Hepatocyte (in vitro differentiated cells): ENCODE results near the gene PRR14L. TPM values are rescaled to one million over a fixed set of nuclear protein-coding genes. Genes with fewer than 3 reads are reported as not detected.

Experiments
- DNase-seq: peaks from one replicate; pipeline ENCODE4 v3.0.0-alpha.2; 2016; ENCODE audit warnings: low spot score
- H2AFZ ChIP-seq: fragments of 200-600 bp; sonication (generic); 2 replicates; pipeline ENCODE4 v1.6.0; 2016; ENCODE audit warnings: antibody characterized with exemption, mild to moderate bottlenecking
- H3K27ac ChIP-seq: fragments of 200-600 bp; sonication (generic); 2 replicates; pipeline ENCODE4 v1.5.1; 2016; ENCODE audit warnings: mild to moderate bottlenecking
- H3K27me3 ChIP-seq: fragments of 200-600 bp; sonication (generic); 2 replicates; pipeline ENCODE4 v1.6.1; 2016
- H3K36me3 ChIP-seq: fragments of 200-600 bp; sonication (generic); replicated peaks from 2 replicates; pipeline ENCODE4 v1.5.1; 2016; ENCODE audit warnings: low read depth; ENCODE audit not compliant: insufficient read depth
- H3K4me1 ChIP-seq: fragments of 200-600 bp; sonication (generic); 2 replicates; pipeline ENCODE4 v1.5.1; 2016; ENCODE audit warnings: mild to moderate bottlenecking, moderate library complexity; ENCODE audit not compliant: insufficient read depth
- H3K4me2 ChIP-seq: fragments of 200-600 bp; sonication (generic); 2 replicates; pipeline ENCODE4 v1.6.0; 2016
- H3K4me3 ChIP-seq: fragments of 200-600 bp; sonication (generic); 2 replicates; pipeline ENCODE4 v1.5.1; 2016; ENCODE audit warnings: mild to moderate bottlenecking
- H3K79me2 ChIP-seq: fragments of 200-600 bp; sonication (generic); 2 replicates; pipeline ENCODE4 v1.6.0; 2017; ENCODE audit warnings: mild to moderate bottlenecking
- H3K9me2 ChIP-seq: fragments of 200-600 bp; sonication (generic); replicated peaks from 2 replicates; pipeline ENCODE4 v1.6.0; 2017; ENCODE audit warnings: mild to moderate bottlenecking; ENCODE audit not compliant: insufficient read depth
- H3K9me3 ChIP-seq: fragments of 200-600 bp; sonication (generic); 2 replicates; pipeline ENCODE4 v1.5.1; 2016; ENCODE audit warnings: low read depth, mild to moderate bottlenecking
- H4K20me1 ChIP-seq: fragments of 200-600 bp; sonication (generic); 2 replicates; pipeline ENCODE4 v1.6.0; 2016; ENCODE audit warnings: mild to moderate bottlenecking; ENCODE audit not compliant: insufficient read depth, poor library complexity, severe bottlenecking
- EZH2 ChIP-seq: fragments of 200-600 bp; sonication (generic); IDR thresholded peaks from 2 replicates; pipeline ENCODE4 v1.6.1; 2016; ENCODE audit warnings: antibody characterized with exemption, mild to moderate bottlenecking, borderline replicate concordance
- EZH2phosphoT487 ChIP-seq: fragments of 200-600 bp; sonication (generic); IDR thresholded peaks from one replicate; pipeline ENCODE4 v1.6.1; 2018; ENCODE audit warnings: antibody characterized with exemption, mild to moderate bottlenecking, low read depth, moderate library complexity; ENCODE audit not compliant: unreplicated experiment, severe bottlenecking
- WGBS: methylation state at CpG from one replicate; pipeline ENCODE4 v1.1.6; 2016; ENCODE audit warnings: low lambda C conversion rate; ENCODE audit errors: missing lambda C conversion rate; 5-methylcytosine and 5-hydroxymethylcytosine counted together
- polyA plus RNA-seq: library from polyadenylated mRNA; unstranded; fragments of >200 nt; fragmentation: Nextera tagmentation; extraction: Ambion mirVana; gene quantifications from 2 replicates; pipeline ENCODE4 v1.2.1, GENCODE V29; 2016
- total RNA-seq: library from RNA; depleted of rRNA; stranded (reverse); fragments of >200 nt; gene quantifications from 2 replicates; pipeline ENCODE4 v1.2.3, GENCODE V29; 2014
- TF ChIP-seq, protein P1 (sequence below): fragments of 200-600 bp; sonication (generic); IDR thresholded peaks from 2 replicates; pipeline ENCODE4 v1.5.1; 2016; ENCODE audit warnings: antibody characterized with exemption, mild to moderate bottlenecking; ENCODE audit not compliant: poor library complexity

Gene PRR14L
- total and polyA plus RNA-seq, 2 experiments from 2014 or later = 13.2 to 30.4 TPM

DNA sequence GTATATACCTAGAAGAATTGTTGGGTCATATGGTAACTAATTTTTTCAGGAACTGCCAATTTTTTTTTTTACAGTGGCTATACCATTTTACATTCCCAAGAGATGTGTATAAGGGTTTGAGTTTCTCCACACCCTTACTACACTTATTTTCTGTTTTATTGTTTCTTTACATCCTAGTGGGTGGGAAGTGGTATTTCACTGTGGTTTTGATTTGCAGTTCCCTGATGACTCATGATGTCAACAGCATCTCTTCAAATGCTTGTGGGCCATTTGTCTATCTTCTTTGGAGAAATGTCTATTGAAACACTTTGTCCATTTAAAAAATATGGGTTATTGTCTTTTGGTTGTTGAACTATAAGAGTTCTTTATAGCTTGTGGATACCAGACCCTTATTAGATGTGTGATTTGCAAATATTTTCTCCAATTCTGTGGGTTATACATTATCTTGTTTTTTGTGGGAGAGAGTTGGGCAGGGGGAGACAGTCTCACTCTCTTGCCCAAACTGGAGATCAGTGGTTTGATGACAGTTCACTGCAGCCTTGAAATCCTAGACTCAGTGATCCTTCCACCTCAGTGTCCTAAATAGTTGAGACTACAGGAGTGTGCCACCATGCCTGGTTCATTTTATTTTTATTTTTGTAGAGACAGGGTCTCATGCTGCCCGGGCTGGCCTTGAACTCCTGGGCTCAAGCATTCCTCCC lies 57.6 kb downstream of the PRR14L start:
- no peak for DNase-seq
- Histone ChIP-seq H2AFZ (no peak overlapping the region), H3K27me3 (no peaks in the 10 kb centered on the region), H3K4me2 (no peak overlapping the region), H3K27ac (no peak overlapping the region), H4K20me1 (no peaks in the 10 kb centered on the region), H3K36me3 (peaks cover 4% of the 10 kb centered on the region), H3K9me2 (no peaks in the 10 kb centered on the region), H3K4me3 (no peak overlapping the region), H3K4me1 (no peaks in the 10 kb centered on the region), H3K9me3 (no peaks in the 10 kb centered on the region), H3K79me2 (no peaks in the 10 kb centered on the region)
- WGBS = 92% methylated on average over 1 of the region's 1 CpG
- TF ChIP-seq EZH2phosphoT487 = no peak
- TF ChIP-seq, protein P1, sequence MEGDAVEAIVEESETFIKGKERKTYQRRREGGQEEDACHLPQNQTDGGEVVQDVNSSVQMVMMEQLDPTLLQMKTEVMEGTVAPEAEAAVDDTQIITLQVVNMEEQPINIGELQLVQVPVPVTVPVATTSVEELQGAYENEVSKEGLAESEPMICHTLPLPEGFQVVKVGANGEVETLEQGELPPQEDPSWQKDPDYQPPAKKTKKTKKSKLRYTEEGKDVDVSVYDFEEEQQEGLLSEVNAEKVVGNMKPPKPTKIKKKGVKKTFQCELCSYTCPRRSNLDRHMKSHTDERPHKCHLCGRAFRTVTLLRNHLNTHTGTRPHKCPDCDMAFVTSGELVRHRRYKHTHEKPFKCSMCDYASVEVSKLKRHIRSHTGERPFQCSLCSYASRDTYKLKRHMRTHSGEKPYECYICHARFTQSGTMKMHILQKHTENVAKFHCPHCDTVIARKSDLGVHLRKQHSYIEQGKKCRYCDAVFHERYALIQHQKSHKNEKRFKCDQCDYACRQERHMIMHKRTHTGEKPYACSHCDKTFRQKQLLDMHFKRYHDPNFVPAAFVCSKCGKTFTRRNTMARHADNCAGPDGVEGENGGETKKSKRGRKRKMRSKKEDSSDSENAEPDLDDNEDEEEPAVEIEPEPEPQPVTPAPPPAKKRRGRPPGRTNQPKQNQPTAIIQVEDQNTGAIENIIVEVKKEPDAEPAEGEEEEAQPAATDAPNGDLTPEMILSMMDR = no peak
- TF ChIP-seq EZH2 = no peak

DNA sequence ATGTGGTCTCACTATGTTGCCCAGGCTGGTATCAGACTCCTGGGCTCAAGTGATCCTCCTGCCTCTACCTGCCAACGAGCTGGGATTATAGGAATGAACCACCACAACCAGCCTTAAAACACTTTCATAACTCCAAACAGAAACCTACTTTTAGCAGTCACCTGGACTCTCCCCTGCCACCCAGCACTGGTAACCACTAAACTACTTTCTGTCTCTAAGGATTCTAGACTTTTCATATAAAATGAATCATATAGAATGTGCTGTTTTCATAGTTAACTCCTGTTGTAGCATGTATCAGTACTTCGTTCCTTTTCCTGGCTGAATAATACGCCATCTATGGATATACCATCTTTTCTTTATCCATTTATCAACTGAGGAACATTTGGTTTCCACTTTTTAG lies 58.5 kb downstream of the PRR14L start:
- no peak for DNase-seq
- Histone ChIP-seq H4K20me1 (no peaks in the 10 kb centered on the region), H3K9me3 (no peaks in the 10 kb centered on the region), H3K4me1 (no peaks in the 10 kb centered on the region), H3K79me2 (no peaks in the 10 kb centered on the region), H3K27ac (no peak overlapping the region), H3K4me3 (no peak overlapping the region), H2AFZ (no peak overlapping the region), H3K27me3 (no peaks in the 10 kb centered on the region), H3K4me2 (no peak overlapping the region), H3K36me3 (peaks cover 4% of the 10 kb centered on the region), H3K9me2 (no peaks in the 10 kb centered on the region)
- TF ChIP-seq, protein P1 = no peak
- no peak for TF ChIP-seq EZH2
- TF ChIP-seq EZH2phosphoT487 = no peak
- 91% methylated on average over 3 of the region's 3 CpGs for WGBS

DNA sequence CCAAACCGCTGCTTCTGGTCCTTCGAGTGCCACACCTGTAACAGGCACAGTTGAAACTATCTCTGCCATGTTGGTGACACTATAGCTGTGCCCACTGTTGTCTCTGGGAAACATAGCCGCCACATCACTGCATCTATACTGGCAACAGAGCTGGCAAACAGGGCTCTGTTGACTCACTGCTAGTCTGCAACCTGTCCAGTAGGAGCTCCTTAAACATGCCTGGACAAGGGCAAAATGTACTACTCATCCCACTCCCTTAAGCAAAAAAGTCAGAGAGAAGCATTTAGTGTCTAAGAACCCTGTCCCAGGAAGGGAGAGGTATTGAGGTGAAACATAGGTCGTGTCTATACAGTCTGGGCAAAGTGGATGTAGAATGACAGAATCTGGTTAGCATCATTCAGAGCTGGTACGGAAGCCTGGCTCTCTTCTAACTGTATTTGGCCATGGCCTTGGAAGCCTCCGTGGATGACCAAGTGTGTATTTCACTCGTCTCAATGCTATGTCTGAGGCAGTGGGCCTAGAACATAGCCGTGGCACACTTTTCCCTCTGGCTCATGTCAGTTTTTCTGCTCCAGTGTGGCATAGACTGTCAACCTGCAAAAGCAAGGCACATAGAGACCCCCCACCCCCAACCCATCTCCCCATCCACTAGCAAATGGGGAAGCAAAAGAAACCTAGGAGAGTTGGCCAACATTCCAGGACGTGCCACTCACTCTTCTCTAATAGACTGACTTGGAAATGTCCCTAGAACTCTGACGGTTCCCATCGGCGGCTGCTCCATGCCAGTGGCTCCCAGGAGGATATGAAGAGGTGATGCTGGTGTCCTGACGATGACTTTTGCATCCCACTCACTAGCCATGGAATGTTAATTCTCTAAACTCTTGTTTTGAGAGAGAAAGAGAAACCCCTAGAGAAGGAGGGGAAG lies 66.5 kb downstream of the PRR14L start:
- H2AFZ ChIP-seq = no peak overlapping the region
- DNase-seq = no peak
- H3K79me2 ChIP-seq = no peaks in the 10 kb centered on the region
- no peaks in the 10 kb centered on the region for H3K27me3 ChIP-seq
- no peaks in the 10 kb centered on the region for H3K9me3 ChIP-seq
- H4K20me1 ChIP-seq = no peaks in the 10 kb centered on the region
- WGBS = 93% methylated on average over 13 of the region's 13 CpGs
- no peaks in the 10 kb centered on the region for H3K9me2 ChIP-seq
- TF ChIP-seq EZH2 = no peak
- TF ChIP-seq, protein P1 = no peak
- no peak overlapping the region for H3K4me2 ChIP-seq
- no peaks in the 10 kb centered on the region for H3K36me3 ChIP-seq
- no peaks in the 10 kb centered on the region for H3K4me1 ChIP-seq
- H3K27ac ChIP-seq = no peak overlapping the region
- no peak overlapping the region for H3K4me3 ChIP-seq
